ENCODE results near the gene BMERB1.

The BMERB1 gene

DNA sequence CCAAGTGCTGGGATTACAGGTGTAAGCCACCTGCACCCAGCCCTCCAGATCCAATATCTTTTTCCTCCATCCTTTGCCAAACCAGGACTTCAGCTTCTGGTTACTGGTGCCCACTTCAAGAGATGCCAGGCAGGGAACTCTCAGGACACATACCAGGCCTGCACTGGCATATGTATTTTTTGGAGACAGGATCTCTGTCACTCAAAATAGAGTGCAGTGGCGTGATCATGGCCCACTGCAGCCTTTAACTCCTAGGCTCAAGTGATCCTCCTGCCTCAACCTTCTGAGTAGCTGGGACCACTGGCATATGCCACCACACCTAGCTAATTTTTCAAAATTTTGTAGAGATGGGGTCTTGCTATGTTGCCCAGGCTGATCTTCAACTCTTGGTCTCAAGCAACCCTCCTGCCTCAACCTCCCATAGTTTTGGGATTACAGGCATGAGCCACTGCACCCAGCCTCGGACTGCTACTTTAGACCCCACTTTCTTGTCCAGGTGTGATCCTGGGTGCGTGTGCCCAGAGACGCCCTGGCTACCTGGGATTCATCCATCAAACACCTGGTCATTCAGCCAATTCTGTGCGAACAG is 55.8 kb downstream of the BMERB1 start:
- no peak overlapping the region for H3K27ac ChIP-seq (ENCODE audit: low read depth, low read length)
- no peaks in the 10 kb centered on the region for H3K36me3 ChIP-seq (ENCODE audit: insufficient read depth, low read length)
- peaks cover 22% of the 10 kb centered on the region for H3K4me1 ChIP-seq (ENCODE audit: insufficient read depth, low read length)
- H3K9ac ChIP-seq (ENCODE audit: low read length): no peak overlapping the region
- no peak overlapping the region for H3K4me3 ChIP-seq (ENCODE audit: low read depth in 1 of 2, low read length in 2 of 2)
- no peaks in the 10 kb centered on the region for H3K27me3 ChIP-seq (ENCODE audit: control insufficient read depth in 1 of 2, insufficient read depth in 2 of 2, low read length in 2 of 2)
- H3K9me3 ChIP-seq (ENCODE audit: low read length): no peaks in the 10 kb centered on the region

DNA sequence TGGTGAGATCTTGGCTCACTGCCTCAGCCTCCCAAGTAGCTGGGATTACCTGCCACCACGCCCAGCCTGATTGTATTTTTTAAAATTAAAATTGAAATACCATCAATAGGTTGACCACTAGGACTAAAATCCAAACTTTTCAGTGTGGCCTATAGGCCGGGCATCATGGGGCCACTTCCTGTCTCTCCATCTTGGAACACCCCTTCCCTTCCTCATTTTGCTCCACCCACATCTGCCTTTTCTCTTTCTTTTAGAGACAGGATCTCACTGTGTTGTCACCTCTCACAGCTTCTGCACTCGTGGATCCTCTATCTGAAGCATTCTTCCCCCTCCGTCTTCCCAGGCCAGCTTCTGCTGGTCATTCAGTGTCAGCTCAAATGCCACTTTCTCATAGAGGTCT is 57.0 kb downstream of the BMERB1 start:
- H3K4me3 ChIP-seq (ENCODE audit: low read depth in 1 of 2, low read length in 2 of 2): no peak overlapping the region
- peaks cover 22% of the 10 kb centered on the region for H3K4me1 ChIP-seq (ENCODE audit: insufficient read depth, low read length)
- no peaks in the 10 kb centered on the region for H3K9me3 ChIP-seq (ENCODE audit: low read length)
- no peaks in the 10 kb centered on the region for H3K36me3 ChIP-seq (ENCODE audit: insufficient read depth, low read length)
- H3K27me3 ChIP-seq (ENCODE audit: control insufficient read depth in 1 of 2, insufficient read depth in 2 of 2, low read length in 2 of 2): no peaks in the 10 kb centered on the region
- no peak overlapping the region for H3K27ac ChIP-seq (ENCODE audit: low read depth, low read length)
- H3K9ac ChIP-seq (ENCODE audit: low read length): no peak overlapping the region

DNA sequence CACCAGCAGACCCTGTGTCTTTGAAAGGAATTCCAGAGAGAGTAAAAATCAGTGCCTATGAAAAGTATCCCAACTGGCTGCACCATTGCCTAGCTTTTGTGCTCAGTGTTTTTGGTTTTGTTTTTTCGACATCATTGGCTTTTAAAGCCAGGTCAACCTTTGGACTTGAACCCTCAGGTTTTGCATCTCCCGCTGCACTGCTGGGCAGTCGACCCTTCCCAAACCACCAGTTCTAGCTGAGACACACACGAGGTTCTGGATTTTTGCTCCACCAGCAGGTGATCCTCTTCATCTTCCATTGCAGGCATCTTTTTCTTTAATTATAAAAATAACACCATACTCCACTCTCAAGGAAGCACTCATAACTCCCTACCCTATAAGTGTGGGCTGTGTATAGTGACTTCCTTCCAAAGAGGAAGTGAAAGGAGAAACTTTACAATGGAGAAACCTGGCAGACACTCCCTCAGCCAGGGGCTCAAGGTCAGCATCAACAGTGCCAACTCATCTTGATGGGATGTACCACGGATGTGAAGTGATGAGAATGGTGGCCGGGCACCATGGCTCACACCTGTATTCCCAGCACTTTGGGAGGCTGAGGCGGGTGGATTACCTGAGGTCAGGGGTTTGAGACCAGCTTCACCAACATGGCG is 57.8 kb downstream of the BMERB1 start:
- Histone ChIP-seq H3K9me3 (ENCODE audit: low read length) (no peaks in the 10 kb centered on the region), H3K9ac (ENCODE audit: low read length) (no peak overlapping the region), H3K27me3 (ENCODE audit: control insufficient read depth in 1 of 2, insufficient read depth in 2 of 2, low read length in 2 of 2) (no peaks in the 10 kb centered on the region), H3K36me3 (ENCODE audit: insufficient read depth, low read length) (no peaks in the 10 kb centered on the region), H3K4me3 (ENCODE audit: low read depth in 1 of 2, low read length in 2 of 2) (no peak overlapping the region), H3K4me1 (ENCODE audit: insufficient read depth, low read length) (peaks cover 22% of the 10 kb centered on the region), H3K27ac (ENCODE audit: low read depth, low read length) (no peak overlapping the region)

DNA sequence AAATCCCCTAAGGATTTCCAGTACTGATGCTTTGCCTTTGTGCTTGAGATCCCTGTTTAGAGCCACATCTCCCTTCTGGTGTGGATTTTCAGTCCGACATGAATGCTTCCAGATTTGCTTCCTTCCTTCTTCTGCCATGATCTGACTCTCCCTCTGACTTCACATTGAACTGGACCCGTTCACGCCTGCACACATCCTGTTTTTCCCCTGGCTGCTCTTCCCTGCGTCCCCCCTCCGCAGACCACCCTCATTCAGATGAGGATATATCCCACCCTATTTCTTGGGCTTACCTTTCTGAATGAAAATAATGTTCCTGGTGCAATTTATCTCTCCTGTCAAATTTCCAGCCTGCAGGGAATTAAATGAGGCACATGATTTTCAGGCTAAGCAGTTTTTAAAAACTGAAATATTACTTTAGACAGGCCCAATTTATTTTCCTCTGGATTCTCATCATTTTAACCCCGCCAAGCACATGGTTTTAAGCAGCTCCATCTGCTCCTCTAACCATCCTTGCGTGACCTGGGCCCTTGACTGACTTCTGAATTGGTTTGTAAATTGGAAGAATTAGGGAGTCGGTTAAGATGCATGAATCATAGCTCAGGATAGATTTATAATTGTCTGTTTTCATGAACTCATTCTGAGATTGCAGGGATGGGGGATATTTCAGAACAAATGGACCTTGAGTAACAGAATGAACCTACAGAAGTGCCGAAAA is 59.2 kb downstream of the BMERB1 start:
- Histone ChIP-seq H3K36me3 (ENCODE audit: insufficient read depth, low read length) (no peaks in the 10 kb centered on the region), H3K4me1 (ENCODE audit: insufficient read depth, low read length) (peaks cover 25% of the 10 kb centered on the region), H3K27ac (ENCODE audit: low read depth, low read length) (peak overlapping the region; percentile 60), H3K4me3 (ENCODE audit: low read depth in 1 of 2, low read length in 2 of 2) (no peak overlapping the region), H3K9ac (ENCODE audit: low read length) (no peak overlapping the region), H3K27me3 (ENCODE audit: control insufficient read depth in 1 of 2, insufficient read depth in 2 of 2, low read length in 2 of 2) (no peaks in the 10 kb centered on the region), H3K9me3 (ENCODE audit: low read length) (no peaks in the 10 kb centered on the region)

DNA sequence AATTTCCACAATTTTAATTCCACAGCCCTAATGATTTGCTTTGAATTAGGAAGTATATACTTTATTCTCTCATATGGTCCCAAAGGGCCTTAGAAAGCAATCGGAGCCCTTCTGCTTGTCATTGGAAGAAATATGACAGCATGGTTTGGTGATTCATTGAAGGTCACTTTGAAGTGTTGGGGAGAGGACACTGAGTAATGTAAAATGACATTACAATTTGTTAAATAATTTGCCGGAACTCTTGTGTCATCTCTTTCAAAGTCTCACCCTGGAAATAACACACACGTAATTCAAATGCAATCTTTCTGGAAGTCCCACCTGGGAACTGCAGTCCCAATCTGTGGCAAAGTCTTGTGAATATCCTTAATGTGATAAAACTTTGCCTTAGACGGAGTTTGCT is 59.8 kb downstream of the BMERB1 start:
- Histone ChIP-seq H3K27ac (ENCODE audit: low read depth, low read length) (no peak overlapping the region), H3K4me1 (ENCODE audit: insufficient read depth, low read length) (peaks cover 21% of the 10 kb centered on the region), H3K9me3 (ENCODE audit: low read length) (no peaks in the 10 kb centered on the region), H3K4me3 (ENCODE audit: low read depth in 1 of 2, low read length in 2 of 2) (no peak overlapping the region), H3K36me3 (ENCODE audit: insufficient read depth, low read length) (no peaks in the 10 kb centered on the region), H3K9ac (ENCODE audit: low read length) (no peak overlapping the region), H3K27me3 (ENCODE audit: control insufficient read depth in 1 of 2, insufficient read depth in 2 of 2, low read length in 2 of 2) (no peaks in the 10 kb centered on the region)

DNA sequence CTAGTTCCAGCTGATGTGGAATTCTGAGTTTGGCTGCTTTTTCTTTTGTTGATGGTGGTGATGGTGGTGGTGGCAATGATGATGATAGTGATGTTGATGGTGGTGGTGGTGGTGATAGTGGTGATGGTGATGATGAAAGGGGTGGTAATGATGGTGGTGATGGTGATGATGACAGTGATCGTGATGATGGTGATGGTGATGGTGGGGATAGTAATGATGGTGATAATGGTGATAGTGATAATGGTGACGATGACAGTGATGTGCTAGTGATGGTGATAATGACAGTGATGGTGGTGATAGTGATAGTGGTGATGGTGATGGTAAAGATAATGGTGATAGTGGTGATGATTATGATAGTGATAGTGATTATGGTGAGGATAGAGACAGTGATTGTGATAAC is 61.5 kb downstream of the BMERB1 start:
- Histone ChIP-seq H3K4me1 (ENCODE audit: insufficient read depth, low read length) (peaks cover 9% of the 10 kb centered on the region), H3K27ac (ENCODE audit: low read depth, low read length) (no peak overlapping the region), H3K9me3 (ENCODE audit: low read length) (no peaks in the 10 kb centered on the region), H3K4me3 (ENCODE audit: low read depth in 1 of 2, low read length in 2 of 2) (no peak overlapping the region), H3K9ac (ENCODE audit: low read length) (no peak overlapping the region), H3K27me3 (ENCODE audit: control insufficient read depth in 1 of 2, insufficient read depth in 2 of 2, low read length in 2 of 2) (no peaks in the 10 kb centered on the region), H3K36me3 (ENCODE audit: insufficient read depth, low read length) (no peaks in the 10 kb centered on the region)

DNA sequence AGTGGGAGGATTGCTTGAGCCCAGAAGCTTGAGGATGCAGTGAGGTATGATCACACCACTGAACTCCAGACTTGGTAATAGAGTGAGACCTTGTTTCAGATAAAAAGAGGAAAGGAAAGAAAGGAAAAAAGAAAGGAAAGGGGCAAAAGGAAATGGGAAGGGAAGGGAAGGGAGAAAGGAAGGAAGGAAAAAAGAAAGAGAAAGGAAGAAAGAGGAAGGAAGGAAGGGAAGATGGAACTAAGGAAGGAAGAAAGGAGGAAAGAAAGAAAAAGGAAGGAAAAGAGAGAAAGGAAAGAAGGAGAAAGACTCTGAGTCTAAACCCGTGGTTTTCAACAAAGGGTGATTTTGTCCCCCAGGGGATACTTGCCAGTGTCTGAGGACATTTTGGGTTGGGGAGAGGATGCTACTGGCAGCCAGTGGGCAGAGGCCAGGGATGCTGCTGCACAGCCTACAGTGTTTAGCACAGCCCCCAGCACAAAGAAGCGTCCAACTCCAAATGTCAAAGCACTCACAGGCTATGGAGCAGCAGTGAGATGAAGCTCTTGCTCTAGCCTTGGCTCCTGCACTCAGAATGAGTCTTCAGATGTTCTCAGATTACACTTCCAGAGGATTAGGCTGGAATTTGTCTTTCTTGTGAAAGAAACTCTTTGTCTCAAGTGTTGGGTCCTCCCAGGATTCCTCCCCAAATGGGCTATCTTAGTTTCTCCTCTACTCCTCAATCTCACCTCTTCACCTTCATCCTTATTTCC is 64.2 kb downstream of the BMERB1 start:
- Histone ChIP-seq H3K9ac (ENCODE audit: low read length) (no peak overlapping the region), H3K36me3 (ENCODE audit: insufficient read depth, low read length) (no peaks in the 10 kb centered on the region), H3K4me3 (ENCODE audit: low read depth in 1 of 2, low read length in 2 of 2) (no peak overlapping the region), H3K27me3 (ENCODE audit: control insufficient read depth in 1 of 2, insufficient read depth in 2 of 2, low read length in 2 of 2) (no peaks in the 10 kb centered on the region), H3K4me1 (ENCODE audit: insufficient read depth, low read length) (peaks cover 9% of the 10 kb centered on the region), H3K27ac (ENCODE audit: low read depth, low read length) (no peak overlapping the region), H3K9me3 (ENCODE audit: low read length) (no peaks in the 10 kb centered on the region)

DNA sequence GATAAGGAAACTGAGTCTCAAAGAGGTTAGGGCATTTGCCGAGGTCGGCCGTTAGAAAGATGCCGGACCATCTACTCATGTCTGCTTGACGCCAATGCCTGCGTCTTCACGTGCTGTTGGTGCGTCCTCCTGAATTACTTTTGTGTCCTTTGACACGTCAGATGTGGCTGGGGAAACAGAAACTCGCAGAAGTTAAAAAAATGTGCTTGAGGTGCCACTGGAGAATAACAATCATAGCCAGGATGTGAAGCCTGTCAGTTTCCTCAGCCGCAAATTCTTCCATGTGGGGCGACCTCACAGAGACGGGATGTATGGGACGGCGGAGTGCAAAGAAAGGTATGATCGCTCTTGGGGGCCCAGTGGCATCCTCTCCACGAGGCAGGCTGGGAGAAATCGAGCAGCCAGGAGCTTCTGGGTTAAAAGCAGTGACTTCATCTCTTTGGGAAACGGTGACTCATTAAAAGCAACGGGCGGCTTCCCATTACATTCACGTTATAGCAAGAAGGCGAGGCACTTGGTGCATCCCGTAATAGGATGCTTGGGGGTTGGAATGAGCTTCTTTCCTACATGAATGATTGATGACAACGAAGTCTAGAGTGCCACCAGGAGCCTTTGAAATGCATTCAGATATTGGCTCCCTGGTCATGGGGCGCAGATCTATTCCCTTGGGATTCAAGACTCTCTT is 67.8 kb downstream of the BMERB1 start:
- Histone ChIP-seq H3K27me3 (ENCODE audit: control insufficient read depth in 1 of 2, insufficient read depth in 2 of 2, low read length in 2 of 2) (no peaks in the 10 kb centered on the region), H3K9ac (ENCODE audit: low read length) (no peak overlapping the region), H3K4me3 (ENCODE audit: low read depth in 1 of 2, low read length in 2 of 2) (no peak overlapping the region), H3K36me3 (ENCODE audit: insufficient read depth, low read length) (no peaks in the 10 kb centered on the region), H3K9me3 (ENCODE audit: low read length) (no peaks in the 10 kb centered on the region), H3K4me1 (ENCODE audit: insufficient read depth, low read length) (peaks cover 5% of the 10 kb centered on the region), H3K27ac (ENCODE audit: low read depth, low read length) (no peak overlapping the region)

DNA sequence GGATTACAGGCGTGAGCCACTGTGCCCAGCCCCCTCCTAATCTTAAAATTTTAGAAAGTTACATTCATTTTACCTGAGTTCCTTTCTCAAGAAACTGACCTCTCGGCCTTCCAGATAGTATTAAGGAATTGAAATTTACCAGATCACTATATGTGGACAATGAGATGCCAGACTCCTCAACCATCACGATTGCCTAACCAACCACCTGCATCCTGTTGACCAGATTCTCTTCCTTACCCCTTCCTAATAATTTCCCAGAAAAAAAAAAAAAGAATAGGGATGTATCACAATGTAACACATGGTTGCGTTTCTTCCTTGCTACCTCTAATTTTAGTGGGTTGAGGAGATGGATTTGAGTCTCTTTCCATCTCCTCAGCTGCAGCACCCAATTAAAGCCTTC is 72.1 kb downstream of the BMERB1 start:
- Histone ChIP-seq H3K4me1 (ENCODE audit: insufficient read depth, low read length) (peaks cover 6% of the 10 kb centered on the region), H3K9ac (ENCODE audit: low read length) (no peak overlapping the region), H3K9me3 (ENCODE audit: low read length) (no peaks in the 10 kb centered on the region), H3K36me3 (ENCODE audit: insufficient read depth, low read length) (no peaks in the 10 kb centered on the region), H3K4me3 (ENCODE audit: low read depth in 1 of 2, low read length in 2 of 2) (no peak overlapping the region), H3K27ac (ENCODE audit: low read depth, low read length) (no peak overlapping the region), H3K27me3 (ENCODE audit: control insufficient read depth in 1 of 2, insufficient read depth in 2 of 2, low read length in 2 of 2) (no peaks in the 10 kb centered on the region)

DNA sequence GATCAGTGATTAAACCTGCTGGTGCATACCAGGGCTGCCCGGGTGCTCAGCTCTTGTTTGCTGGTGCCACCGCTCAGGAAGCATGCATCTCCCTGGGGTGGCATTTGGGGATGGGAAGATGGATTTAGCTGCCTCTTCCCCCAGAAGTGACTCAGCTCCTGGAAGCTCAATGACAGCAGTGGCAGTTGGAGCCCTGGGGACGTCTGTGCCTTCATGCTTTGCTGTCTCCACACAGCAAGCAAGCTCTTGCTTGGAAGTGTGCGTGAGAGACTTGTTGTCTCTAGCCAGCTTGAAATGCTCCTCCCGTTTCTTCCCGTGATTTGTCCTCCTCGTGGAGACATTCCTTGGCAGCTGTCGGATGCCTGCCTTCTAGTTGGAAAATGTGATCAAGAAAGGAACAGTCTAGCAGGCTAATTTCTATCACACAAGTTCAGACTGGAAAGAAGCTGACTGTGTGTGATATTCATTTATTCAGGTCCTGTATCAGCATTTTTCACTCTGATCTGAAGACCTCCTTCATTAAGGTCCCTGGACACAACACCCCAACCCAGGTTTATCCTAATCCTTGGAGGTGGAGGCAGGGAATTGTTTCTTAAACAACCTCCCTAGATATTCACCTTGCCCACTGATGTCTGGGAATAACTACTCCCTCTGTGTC is 73.0 kb downstream of the BMERB1 start:
- Histone ChIP-seq H3K27me3 (ENCODE audit: control insufficient read depth in 1 of 2, insufficient read depth in 2 of 2, low read length in 2 of 2) (no peaks in the 10 kb centered on the region), H3K9me3 (ENCODE audit: low read length) (no peaks in the 10 kb centered on the region), H3K36me3 (ENCODE audit: insufficient read depth, low read length) (no peaks in the 10 kb centered on the region), H3K4me3 (ENCODE audit: low read depth in 1 of 2, low read length in 2 of 2) (no peak overlapping the region), H3K4me1 (ENCODE audit: insufficient read depth, low read length) (peaks cover 6% of the 10 kb centered on the region), H3K9ac (ENCODE audit: low read length) (no peak overlapping the region), H3K27ac (ENCODE audit: low read depth, low read length) (peak overlapping the region; percentile 3)
